GM19035 (cell line): Measurements from ENCODE around the gene BICDL1.
"Not testable (repeated sequence)": the region's sequence is repeated elsewhere in the genome, so short reads cannot be mapped to it uniquely, and the experiment has no call there.

Experiments used
- ATAC-seq: cut with Tn5 transposase; IDR thresholded peaks from one replicate; pipeline ENCODE4 v1.9.1; 2021; ENCODE audit not compliant: unreplicated experiment

The BICDL1 gene, protein sequence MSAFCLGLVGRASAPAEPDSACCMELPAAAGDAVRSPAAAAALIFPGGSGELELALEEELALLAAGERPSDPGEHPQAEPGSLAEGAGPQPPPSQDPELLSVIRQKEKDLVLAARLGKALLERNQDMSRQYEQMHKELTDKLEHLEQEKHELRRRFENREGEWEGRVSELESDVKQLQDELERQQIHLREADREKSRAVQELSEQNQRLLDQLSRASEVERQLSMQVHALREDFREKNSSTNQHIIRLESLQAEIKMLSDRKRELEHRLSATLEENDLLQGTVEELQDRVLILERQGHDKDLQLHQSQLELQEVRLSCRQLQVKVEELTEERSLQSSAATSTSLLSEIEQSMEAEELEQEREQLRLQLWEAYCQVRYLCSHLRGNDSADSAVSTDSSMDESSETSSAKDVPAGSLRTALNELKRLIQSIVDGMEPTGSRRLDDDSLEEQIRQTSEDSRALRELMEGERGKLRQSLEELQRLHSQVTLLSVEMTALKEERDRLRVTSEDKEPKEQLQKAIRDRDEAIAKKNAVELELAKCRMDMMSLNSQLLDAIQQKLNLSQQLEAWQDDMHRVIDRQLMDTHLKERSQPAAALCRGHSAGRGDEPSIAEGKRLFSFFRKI

DNA sequence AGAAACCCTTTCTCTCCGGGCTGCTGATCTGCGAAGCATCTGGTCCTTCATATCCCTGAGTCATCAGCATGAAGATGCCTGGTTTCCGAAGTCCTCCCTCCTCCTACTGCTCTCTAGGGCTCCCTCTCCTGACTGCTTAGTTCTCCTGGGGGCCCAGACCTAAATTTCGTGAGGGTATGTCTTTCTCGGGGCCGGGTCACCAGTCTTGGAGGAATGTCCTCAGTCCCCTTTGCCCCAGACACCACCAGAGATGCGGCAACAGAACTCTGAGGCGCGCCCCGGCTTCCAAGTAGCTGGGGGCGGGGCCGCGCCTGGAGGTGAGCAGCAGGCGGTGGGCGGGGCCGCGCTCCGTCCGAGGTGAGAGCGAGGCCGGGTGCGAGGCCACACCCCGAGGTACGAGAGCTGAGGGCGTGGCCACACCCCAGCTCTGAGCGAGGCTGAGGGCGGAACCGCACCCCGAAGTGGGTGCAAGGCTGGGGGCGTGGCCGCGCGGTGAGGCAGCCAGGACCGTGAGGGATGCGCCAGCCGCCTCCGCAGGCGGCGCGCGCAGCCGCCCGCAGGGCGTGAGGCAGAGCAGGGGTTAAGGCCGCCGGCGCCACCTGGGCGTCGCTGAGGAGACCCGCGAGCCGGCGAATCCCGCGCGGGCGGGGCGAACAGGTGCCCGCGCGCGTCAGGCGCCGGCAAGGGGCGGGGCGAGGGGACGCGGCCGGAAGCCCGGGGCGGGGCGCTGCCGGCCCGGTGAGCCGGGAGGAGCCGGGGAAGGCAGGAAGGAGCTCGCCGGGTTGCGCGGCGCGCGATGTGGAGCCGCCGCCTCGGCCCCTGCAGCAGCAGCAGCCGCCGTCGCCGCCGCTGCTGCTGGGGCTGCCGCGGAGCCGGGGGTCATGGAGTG, at the start of gene BICDL1:
TSS of gene BICDL1 (plus strand) at position 765 of the 889 bp plus-strand sequence. CDS start 633 bp downstream, outside the sequence.
- peak; percentile 81 for ATAC-seq

DNA sequence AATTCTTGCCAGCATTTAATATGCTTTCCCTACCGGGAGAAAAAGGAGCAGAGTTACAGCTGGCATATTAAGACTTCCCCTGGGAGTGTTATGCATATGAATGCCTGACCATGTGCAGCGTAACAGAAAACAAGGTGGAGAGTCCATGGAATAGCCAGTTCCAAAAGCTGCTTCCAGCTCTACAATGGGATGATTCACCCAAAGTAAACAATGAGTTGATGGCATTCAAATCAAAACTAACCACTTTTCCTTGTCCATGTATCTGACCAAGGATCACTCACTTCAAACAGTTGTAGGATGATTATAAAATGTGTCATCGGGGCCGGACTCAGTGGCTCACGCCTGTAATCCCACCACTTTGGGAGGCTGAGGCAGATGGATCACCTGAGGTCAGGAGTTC, 48.1 kb upstream of the BICDL1 start:
- no peak for ATAC-seq

DNA sequence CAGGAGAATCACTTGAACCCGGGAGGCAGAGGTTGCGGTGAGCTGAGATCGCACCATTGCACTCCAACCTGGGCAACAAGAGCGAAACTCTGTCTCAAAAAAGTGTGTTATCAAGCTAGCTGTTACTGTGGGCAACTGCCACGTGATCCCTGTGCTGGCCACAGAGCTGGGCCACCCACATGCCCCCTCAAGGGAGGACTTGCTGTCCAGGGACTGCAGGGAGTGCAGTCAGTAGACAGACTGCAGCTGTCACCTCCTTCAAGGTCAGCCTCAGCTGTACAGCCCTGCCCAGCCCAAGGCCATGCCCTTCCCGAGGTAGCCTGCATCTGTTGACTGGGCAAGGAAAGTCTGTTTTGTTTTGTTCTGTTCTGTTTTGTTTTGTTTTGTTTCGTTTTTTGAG, 46.6 kb upstream of the BICDL1 start:
- no peak for ATAC-seq

DNA sequence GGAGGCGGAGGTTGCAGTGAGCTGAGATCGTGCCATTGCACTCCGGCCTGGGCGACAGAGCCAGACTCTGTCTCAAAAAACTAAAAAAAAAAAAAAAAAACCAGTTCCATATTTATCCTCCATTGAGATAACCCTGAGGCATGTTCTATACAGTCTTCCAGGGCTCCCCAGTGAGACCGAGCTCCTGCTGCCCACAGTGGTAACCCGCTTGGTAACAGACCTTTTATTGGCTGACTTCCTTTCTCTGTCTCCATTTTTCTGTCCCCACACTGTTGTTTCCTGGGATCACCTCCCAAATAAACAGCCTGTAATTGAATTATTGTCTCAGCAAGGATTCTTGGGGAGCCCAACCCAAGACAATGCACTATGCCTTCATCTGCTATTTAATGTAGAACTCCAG, 42.8 kb upstream of the BICDL1 start:
- no peak for ATAC-seq

DNA sequence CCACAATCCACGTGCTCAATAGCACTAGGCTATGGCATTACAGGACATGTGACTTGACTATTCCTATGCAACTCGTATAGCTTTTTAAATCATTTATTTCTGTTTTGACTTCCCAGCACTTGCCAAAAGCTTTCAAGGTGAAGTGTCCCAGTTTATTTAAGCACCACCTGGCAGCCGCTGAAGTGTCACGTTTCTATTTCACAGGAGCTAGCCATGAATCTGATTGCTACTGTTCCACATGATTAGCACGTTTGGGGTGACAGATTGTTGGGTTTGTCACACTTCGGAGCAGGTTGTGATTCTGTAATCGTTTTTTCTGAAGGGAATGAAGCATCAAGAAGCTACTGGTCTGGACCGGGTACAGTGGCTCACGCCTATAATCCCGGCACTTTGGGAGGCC, 39.9 kb upstream of the BICDL1 start:
- no peak for ATAC-seq

DNA sequence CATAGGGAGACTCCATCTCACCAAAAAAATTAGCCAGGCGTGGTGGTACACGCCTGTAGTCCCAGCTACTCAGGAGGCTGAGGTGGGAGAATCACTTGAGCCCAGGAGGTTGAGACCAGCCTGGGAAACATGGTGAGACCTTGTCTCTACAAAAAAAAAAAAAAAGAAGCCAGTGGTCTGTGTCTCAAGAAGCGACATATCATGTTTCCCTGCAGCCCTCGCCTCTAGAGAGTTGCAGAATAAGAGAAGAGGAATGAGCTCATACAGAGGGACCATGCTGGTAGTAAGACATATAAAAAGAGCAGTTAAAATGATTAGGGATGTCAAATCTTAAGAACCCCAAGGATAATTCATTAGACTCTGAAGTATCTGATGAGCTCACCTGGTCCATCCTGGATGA, 39.4 kb upstream of the BICDL1 start:
- ATAC-seq, result no peak

DNA sequence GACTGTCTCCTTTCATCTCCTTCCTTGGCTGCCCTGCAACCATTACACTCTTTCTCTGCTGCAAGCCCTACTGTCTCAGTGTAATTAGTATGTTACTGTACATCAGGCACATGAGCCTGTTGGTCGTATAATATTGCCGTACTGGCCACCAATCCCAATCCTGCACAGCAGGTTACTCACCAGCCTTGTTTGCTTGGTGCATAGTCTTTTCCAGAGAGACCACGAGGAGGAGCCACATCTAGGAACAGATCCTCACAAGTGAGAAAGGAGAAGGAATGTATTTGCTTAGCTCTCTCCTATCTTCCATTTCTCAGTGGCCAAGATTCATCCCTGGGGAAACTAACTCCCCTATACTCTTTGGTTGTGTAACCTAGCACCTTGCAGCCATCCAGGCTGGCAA, 33.0 kb upstream of the BICDL1 start:
- ATAC-seq, result no peak

DNA sequence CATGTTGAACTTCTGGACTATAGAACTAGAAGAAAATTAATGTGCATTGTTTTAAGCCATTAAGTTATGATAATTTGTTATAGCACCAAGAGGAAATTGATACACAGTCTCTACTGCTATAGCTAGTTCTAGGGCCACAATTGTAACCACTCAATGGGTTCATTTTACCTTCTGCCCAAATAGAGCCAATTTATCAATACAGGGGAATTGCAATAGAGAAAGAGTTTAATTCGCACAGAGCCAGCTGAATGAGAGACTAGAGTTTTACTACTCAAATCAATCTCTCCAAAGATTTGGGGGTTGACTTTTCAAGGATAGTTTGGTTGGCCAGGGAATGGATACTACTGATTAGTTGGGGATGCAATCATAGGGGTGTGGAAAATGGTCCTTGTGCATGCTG, 31.9 kb upstream of the BICDL1 start:
- no peak for ATAC-seq

DNA sequence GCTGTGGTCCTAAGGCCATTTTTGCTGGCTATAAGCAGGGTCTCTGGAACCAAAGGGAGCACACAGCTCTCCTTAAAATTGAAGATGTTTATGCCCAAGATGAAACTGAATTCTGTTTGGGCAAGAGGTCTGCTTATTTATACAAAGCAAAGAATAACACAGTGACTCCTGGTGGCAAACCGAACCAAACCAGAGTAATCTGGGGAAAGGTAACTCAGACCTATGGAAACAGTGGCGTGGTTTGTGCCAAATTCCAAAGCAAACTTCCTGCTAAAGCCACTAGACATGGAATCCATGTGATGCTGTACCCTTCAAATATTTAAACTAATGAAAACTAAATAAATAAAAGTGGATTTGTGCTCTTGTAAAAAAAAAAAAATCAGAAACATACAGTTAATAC, 29.6 kb upstream of the BICDL1 start:
- ATAC-seq, result no peak

DNA sequence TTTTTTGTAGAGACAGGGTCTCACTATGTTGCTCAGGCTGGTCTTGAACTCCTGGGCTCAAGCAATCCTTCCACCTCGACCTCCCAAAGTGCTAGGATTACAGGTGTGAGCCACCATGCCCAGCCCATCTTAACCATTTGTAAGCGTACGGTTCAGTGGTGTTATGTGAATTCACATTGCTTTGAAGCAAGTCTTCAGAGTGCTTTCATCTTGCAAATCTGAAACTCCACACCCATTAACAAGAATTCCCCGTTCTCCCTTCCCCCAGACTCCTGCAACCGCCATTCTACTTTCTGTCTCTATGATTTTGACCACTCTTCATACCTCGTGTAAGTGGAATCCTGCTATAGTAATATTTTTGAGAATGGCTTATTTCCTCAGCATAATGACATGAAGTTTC, 24.9 kb upstream of the BICDL1 start:
- no peak for ATAC-seq

DNA sequence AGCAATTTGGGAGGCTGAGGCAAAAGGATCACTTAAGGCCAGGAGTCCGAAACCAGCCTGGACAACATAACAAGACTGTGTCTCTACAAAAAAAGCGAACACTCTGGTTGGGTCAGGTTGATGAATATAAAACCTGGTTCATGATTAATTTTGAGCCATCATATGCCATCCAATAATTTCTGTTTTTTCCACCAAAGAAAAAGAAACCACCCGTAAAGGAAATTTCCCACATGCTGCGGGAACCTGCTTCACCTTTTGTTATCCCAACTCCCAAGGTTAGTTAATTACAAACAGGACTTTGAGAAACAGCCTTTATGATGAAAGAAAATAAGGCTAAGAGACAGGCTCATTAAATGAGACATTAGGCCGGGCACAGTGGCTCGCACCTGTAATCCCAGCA, 24.1 kb upstream of the BICDL1 start:
- no peak for ATAC-seq

DNA sequence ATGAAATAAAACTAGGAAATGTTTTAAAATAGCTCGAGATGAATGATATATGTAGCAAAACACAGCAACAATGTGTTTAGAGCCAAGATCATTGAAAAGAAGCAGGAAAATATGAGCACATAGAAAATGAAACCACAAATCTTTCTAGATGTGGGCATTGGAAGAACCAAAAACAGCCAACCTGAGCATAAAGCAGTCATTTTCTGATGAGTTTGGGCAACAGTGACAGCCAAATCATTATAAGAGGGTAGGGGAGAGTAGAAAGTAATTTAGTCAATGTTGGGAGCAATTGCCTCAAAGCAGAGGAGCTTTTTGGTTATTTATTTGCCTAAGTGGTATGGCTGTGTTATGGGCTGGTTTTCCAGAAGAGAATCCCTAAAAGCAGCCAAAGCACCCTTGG, 8.8 kb upstream of the BICDL1 start:
- no peak for ATAC-seq

DNA sequence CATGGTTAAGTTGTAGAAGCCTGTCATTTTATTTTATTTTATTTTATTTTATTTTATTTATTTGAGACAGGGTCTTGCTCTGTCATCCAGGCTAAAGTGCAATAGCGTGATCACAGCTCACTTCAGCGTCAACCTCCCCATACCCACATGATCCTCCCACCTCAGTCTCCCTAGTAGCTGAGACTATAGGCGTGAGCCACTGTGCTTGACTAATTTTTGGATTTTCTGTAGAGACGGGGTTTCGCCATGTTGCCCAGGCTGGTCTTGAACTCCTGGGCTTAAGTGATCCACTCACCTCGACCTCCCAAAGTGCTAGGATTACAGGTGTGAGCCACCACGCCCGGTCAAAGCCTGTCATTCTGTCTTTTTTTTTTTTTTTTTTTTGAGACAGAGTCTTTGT, 8.3 kb upstream of the BICDL1 start:
- ATAC-seq, result not testable (repeated sequence)

DNA sequence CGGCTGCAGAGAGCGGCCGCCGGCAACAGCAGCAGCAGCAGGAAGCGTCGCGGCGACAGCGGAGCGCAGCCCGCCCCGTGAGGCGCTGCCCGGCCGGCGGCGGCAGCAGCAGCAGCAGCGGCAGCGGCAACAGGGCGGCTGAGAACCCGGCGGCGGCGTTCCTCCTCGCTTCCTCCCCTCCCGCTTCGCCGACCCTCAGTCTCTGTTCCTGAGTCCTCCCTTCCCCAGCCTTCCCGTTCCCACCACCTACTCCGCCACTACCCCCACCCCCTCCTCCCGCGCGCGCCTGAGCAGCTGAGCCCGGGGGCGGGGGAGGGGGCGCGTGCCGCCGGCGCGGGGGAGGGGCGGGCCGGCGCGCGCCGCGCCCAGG, 310 bp downstream of the BICDL1 start:
- ATAC-seq, result no peak

DNA sequence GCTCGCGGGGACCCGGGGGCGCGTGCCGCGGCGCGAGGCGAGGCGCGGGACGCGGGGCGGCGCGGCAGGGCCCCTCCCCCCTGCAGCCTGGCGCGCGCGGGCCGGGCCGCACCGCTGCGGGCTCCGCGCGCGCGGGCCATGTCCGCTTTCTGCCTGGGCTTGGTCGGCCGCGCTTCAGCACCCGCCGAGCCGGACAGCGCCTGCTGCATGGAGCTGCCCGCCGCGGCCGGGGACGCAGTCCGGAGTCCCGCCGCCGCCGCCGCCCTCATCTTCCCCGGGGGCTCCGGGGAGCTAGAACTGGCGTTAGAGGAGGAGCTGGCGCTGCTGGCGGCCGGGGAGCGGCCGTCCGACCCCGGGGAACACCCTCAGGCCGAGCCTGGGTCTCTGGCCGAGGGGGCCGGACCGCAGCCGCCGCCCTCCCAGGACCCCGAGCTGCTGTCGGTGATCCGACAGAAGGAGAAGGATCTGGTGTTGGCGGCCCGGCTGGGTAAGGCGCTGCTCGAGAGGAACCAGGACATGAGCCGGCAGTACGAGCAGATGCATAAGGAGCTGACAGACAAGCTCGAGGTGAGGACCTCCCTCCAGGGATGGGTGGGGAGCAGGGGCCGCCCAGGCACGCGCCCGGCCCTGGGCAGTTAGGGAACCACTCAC, 820 bp downstream of the BICDL1 start:
- peak; percentile 38 for ATAC-seq

DNA sequence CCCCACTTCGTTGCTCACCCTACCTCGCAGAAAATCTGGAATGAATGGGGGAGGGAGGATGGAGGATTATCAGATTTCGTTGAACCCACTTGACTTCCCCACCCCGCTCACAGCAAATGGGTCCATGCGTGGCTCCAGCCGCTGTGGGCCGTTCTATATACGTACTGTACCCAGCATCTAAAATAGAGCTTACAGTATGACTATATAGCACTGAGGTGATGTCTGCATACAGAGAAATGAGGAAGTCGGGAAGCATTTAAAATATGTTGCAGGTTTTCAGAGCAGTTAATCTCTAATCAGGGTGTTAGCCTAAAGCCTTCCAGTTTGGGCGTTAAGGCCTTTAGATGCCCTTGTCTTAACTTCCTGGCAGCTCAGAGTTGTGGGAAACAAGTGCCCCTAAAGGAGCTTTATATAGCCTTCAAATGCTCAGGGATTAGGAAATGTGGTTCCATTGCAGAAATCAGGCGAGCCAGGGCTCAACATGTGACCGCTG, 1.4 kb downstream of the BICDL1 start:
- no peak for ATAC-seq

DNA sequence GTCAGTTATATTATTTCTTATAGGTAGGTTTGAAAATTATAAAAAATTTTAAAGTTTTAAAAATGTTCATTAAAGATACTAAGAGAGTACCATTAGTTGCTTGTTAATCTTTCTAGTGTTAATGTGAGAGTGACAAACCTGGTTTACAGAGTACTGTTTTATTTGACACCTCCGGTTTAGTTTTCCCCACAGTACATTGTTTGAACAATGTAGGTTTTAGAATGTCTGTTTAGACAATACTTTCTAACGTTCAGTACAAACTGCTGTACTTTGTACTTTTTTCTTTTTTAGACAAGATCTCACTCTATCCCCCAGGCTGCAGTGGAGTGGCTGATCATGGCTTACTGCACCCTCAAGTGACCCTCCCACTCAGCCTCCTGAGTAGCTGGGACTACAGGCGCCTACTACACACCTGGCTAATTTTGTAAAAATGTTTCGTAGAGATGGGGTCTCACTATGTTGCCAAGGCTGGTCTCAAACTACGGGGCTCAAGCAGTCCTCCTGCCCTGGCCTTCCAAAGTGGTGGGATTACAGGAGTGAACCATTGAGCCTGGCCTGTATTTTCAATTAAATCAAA, 3.2 kb downstream of the BICDL1 start:
- ATAC-seq, result no peak

DNA sequence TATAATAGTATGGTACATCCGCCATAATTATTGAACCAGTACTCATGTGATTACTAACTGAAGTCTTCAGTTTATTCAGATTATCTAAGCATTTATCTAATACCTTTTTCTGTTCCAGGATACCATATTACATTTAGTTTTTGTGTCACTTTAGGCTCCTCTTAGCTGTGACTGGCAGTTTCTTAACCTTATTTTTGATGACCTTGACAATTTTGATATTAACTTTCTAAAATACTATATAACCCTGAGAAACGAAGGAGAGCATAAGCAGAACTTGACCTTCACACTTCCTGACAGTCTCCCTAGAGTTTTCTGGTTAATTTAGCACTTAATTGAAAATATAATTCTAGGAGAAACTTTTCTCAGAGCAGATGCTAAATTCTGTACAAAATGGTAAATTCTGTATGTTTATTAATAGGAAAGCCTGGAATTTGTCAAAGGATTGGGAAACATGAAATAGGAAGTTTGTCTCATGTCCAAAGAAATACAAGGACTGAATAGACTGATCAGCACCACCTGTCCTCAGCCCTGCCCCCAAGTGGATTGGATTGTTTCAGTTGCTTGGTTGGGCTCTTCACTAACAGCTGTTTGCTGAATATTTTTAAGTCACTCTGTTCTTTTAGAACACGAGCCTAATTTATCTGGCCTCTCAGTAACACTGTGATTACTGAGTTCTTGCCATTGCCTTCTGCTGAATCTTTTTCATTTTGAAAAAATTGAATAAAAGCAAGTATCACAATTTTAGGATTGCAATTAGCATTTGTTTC, 6.0 kb downstream of the BICDL1 start:
- no peak for ATAC-seq

DNA sequence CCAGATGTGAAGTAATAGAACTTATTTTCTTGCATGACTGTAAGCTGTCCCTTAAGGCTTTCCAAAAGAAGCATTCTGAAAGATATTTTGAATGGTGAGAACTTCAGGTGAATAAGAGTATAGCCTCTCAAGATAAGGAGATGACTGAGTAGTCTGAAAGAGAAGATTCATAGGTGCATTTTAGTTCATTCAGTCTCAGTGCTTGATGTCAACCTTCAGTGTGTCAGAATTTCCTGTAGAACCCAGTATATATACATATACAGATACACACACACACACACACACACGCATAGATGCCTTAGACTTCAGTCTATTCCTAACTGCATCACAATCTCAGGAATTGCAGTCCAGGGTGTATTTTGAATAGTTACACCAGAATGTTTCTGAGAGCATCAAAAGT, 7.4 kb downstream of the BICDL1 start:
- no peak for ATAC-seq
